ENCODE measurements around the gene EPB41L3.
A peak's percentile ranks its signal among the peaks of the same experiment; 100 is the strongest.

Gene EPB41L3

DNA sequence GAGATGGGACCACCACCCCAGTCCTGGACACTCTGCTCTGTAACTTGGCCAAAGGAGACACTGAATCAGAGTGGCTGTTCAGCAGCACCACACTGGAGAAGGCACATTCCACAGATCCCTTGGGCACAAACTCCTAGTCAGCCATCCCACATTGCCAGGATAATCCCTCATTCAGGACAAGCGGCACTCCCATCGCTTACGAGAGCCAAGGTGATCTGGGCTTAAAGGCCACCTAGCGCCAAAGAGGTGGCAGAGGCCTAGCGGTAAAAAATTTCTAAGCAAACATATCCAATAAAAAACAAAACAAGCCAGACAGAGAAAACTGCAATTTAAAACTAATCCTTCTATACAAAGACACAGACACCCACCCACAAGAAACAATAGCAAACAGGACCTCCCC, 62.2 kb downstream of the EPB41L3 start:
- H4K91ac ChIP-seq (ENCODE audit: low read length) = no peak overlapping the region
- H3K4me2 ChIP-seq (ENCODE audit: low read length, poor library complexity, severe bottlenecking) = no peak overlapping the region

DNA sequence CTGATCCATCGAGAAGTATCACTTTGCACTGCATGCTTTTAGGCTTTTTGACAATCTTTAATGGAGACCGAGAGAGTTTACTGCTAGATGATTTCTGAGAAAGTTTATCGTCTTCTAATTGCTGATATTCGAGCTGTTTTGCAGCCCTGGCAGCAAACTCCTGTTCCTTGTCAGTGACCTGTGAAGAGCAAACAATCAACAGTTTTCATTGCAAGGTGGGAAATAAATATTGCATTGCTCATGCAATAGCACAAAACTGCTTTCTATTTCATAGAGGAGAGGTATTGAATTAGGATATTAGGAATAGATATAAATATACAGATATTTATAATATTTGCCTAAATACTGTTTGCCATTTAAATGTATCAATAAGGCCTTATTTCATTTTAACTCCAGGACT, 65.5 kb downstream of the EPB41L3 start:
- Histone ChIP-seq H2BK15ac (ENCODE audit: low read depth, poor library complexity, severe bottlenecking) (no peak overlapping the region), H3K4ac (ENCODE audit: low read depth in 1 of 2, low read length in 2 of 2) (no peak overlapping the region), H3K4me2 (ENCODE audit: low read length, poor library complexity, severe bottlenecking) (no peak overlapping the region), H3K27ac (ENCODE audit: low read length, poor library complexity, severe bottlenecking) (no peak overlapping the region), H3K18ac (ENCODE audit: low read depth in 1 of 2, low read length in 2 of 2) (no peak overlapping the region), H3K9ac (ENCODE audit: low read length) (no peak overlapping the region), H4K91ac (ENCODE audit: low read length) (no peak overlapping the region), H3K4me3 (ENCODE audit: insufficient read depth in 1 of 2, low read depth in 1 of 2, low read length in 2 of 2) (no peak overlapping the region), H4K8ac (ENCODE audit: low read length) (no peak overlapping the region), H2AK5ac (ENCODE audit: low read length, severe bottlenecking) (no peak overlapping the region), H3K27me3 (ENCODE audit: control insufficient read depth in 1 of 2, insufficient read depth in 1 of 2, low read length in 2 of 2) (no peaks in the 10 kb centered on the region), H3K4me1 (ENCODE audit: control insufficient read depth, insufficient read depth, low read depth, low read length) (peaks cover 4% of the 10 kb centered on the region), H3K9me3 (ENCODE audit: control insufficient read depth, low read length) (no peaks in the 10 kb centered on the region), H2BK5ac (ENCODE audit: low read depth, low read length, poor library complexity, severe bottlenecking) (no peak overlapping the region), H2BK120ac (ENCODE audit: low read depth, low read length) (no peak overlapping the region), H2BK12ac (ENCODE audit: low read length in 2 of 2) (no peak overlapping the region), H3K23ac (ENCODE audit: low read length in 2 of 2) (no peak overlapping the region), H3K14ac (ENCODE audit: low read length in 2 of 2) (no peak overlapping the region), H2AFZ (ENCODE audit: low read depth, low read length) (no peak overlapping the region), H3K79me1 (replicated peaks; ENCODE audit: low read length, poor library complexity, severe bottlenecking) (no peaks in the 10 kb centered on the region), H3K36me3 (ENCODE audit: control insufficient read depth in 1 of 2, insufficient read depth in 2 of 2, low read depth in 1 of 2, low read length in 2 of 2) (peaks cover 0 to 30% of the 10 kb centered on the region in 2 experiments)
- DNase-seq = no peak
- 82% methylated on average over 4 of the region's 4 CpGs for WGBS

More for the DNA sequence above, 62.2 kb downstream of the EPB41L3 start:
- DNase-seq = no peak
- Histone ChIP-seq H3K79me1 (replicated peaks; ENCODE audit: low read length, poor library complexity, severe bottlenecking) (no peaks in the 10 kb centered on the region), H3K4me1 (ENCODE audit: control insufficient read depth, insufficient read depth, low read depth, low read length) (peaks cover 4% of the 10 kb centered on the region), H2BK5ac (ENCODE audit: low read depth, low read length, poor library complexity, severe bottlenecking) (no peak overlapping the region), H2BK12ac (ENCODE audit: low read length in 2 of 2) (no peak overlapping the region), H3K9me3 (ENCODE audit: control insufficient read depth, low read length) (peaks cover 9% of the 10 kb centered on the region), H2BK15ac (ENCODE audit: low read depth, poor library complexity, severe bottlenecking) (no peak overlapping the region), H2AFZ (ENCODE audit: low read depth, low read length) (no peak overlapping the region), H3K4ac (ENCODE audit: low read depth in 1 of 2, low read length in 2 of 2) (no peak overlapping the region), H3K18ac (ENCODE audit: low read depth in 1 of 2, low read length in 2 of 2) (no peak overlapping the region), H2BK120ac (ENCODE audit: low read depth, low read length) (no peak overlapping the region), H3K36me3 (ENCODE audit: control insufficient read depth in 1 of 2, insufficient read depth in 2 of 2, low read depth in 1 of 2, low read length in 2 of 2) (peaks cover 0 to 21% of the 10 kb centered on the region in 2 experiments), H3K27me3 (ENCODE audit: control insufficient read depth in 1 of 2, insufficient read depth in 1 of 2, low read length in 2 of 2) (no peaks in the 10 kb centered on the region), H3K23ac (ENCODE audit: low read length in 2 of 2) (no peak overlapping the region), H4K8ac (ENCODE audit: low read length) (no peak overlapping the region), H3K27ac (ENCODE audit: low read length, poor library complexity, severe bottlenecking) (no peak overlapping the region), H3K4me3 (ENCODE audit: insufficient read depth in 1 of 2, low read depth in 1 of 2, low read length in 2 of 2) (no peak overlapping the region), H3K14ac (ENCODE audit: low read length in 2 of 2) (no peak overlapping the region), H3K9ac (ENCODE audit: low read length) (no peak overlapping the region), H2AK5ac (ENCODE audit: low read length, severe bottlenecking) (no peak overlapping the region)
- 97% methylated on average over 5 of the region's 5 CpGs for WGBS

DNA sequence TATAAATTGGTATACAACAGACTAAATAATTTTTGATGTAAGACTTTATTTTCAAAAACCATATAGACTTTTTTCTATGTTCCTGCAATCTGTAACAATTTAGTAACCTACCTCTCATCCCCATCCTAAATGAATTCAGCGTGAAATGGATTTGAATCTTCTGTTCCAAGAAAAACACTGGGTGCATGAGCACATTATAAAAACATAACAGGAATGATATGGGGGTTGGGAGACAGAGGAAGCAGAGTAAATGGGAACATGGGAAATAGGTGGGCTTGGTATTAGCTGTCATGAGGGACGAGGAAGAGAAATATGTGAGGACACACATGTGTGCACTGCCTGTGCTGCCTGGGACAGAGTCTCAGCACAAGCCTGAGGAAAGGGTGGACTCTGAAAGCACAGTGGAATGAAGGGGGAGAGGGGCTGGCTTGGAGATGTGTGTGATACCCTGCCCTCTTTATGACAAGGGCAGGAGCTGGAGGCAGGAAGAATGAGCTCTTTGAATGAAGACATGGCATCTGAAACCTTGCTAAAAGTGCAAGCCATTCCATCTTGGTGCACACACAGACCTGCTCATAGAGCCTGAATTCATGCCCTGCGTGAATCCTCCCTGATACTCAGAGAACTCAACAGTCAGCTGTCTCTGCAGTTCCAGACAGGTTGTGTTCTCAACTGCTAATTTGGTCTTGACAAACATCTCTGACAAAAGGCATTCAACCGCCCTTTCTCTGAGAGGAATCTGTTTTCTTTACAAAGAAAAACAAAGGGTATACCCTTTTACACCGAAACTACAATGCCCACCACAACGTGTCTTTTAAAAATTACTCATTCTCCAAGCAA, 66.6 kb downstream of the EPB41L3 start:
- Histone ChIP-seq H4K8ac (ENCODE audit: low read length) (no peak overlapping the region), H2BK12ac (ENCODE audit: low read length in 2 of 2) (no peak overlapping the region), H3K4ac (ENCODE audit: low read depth in 1 of 2, low read length in 2 of 2) (no peak overlapping the region), H3K14ac (ENCODE audit: low read length in 2 of 2) (no peak overlapping the region), H3K4me1 (ENCODE audit: control insufficient read depth, insufficient read depth, low read depth, low read length) (peaks cover 4% of the 10 kb centered on the region), H3K36me3 (ENCODE audit: control insufficient read depth in 1 of 2, insufficient read depth in 2 of 2, low read depth in 1 of 2, low read length in 2 of 2) (peaks cover 0 to 38% of the 10 kb centered on the region in 2 experiments), H2AFZ (ENCODE audit: low read depth, low read length) (no peak overlapping the region), H3K9me3 (ENCODE audit: control insufficient read depth, low read length) (no peaks in the 10 kb centered on the region), H3K27ac (ENCODE audit: low read length, poor library complexity, severe bottlenecking) (no peak overlapping the region), H3K9ac (ENCODE audit: low read length) (peak overlapping the region; percentile 63), H2BK120ac (ENCODE audit: low read depth, low read length) (no peak overlapping the region), H3K4me3 (ENCODE audit: insufficient read depth in 1 of 2, low read depth in 1 of 2, low read length in 2 of 2) (no peak overlapping the region), H2BK15ac (ENCODE audit: low read depth, poor library complexity, severe bottlenecking) (no peak overlapping the region), H2BK5ac (ENCODE audit: low read depth, low read length, poor library complexity, severe bottlenecking) (no peak overlapping the region), H3K23ac (ENCODE audit: low read length in 2 of 2) (no peak overlapping the region), H4K91ac (ENCODE audit: low read length) (no peak overlapping the region), H3K18ac (ENCODE audit: low read depth in 1 of 2, low read length in 2 of 2) (no peak overlapping the region), H3K79me1 (replicated peaks; ENCODE audit: low read length, poor library complexity, severe bottlenecking) (no peaks in the 10 kb centered on the region), H2AK5ac (ENCODE audit: low read length, severe bottlenecking) (no peak overlapping the region), H3K4me2 (ENCODE audit: low read length, poor library complexity, severe bottlenecking) (no peak overlapping the region), H3K27me3 (ENCODE audit: control insufficient read depth in 1 of 2, insufficient read depth in 1 of 2, low read length in 2 of 2) (no peaks in the 10 kb centered on the region)
- WGBS = 79% methylated on average over 6 of the region's 6 CpGs
- DNase-seq = no peak

DNA sequence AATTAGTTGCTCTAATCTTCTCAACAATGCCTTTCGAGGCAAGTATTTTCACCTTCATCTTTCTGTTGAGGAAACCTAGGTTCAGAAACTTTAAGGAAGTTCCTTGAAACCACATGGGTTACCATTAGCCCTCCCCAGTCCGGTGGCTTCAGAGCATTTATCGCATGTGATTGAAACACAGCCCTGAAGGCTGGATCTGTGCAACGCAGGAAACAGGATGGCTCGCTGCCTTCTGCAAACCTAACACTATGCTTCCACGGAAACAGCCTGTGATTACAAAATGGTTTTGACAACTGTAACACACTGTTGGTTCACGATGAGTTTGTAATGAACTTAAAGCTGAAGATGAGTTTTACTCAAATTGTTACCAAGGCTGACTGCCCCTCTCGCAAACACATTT, 68.5 kb downstream of the EPB41L3 start:
- H3K9ac ChIP-seq (ENCODE audit: low read length) = no peak overlapping the region
- H4K8ac ChIP-seq (ENCODE audit: low read length) = no peak overlapping the region
- H3K27ac ChIP-seq (ENCODE audit: low read length, poor library complexity, severe bottlenecking) = no peak overlapping the region
- no peak overlapping the region for H2BK12ac ChIP-seq (ENCODE audit: low read length in 2 of 2)
- H4K91ac ChIP-seq (ENCODE audit: low read length) = no peak overlapping the region
- H3K79me1 ChIP-seq (replicated peaks; ENCODE audit: low read length, poor library complexity, severe bottlenecking) = no peaks in the 10 kb centered on the region
- H3K14ac ChIP-seq (ENCODE audit: low read length in 2 of 2) = no peak overlapping the region
- H3K36me3 ChIP-seq (ENCODE audit: control insufficient read depth in 1 of 2, insufficient read depth in 2 of 2, low read depth in 1 of 2, low read length in 2 of 2) = peaks cover 0 to 54% of the 10 kb centered on the region in 2 experiments
- peaks cover 4% of the 10 kb centered on the region for H3K4me1 ChIP-seq (ENCODE audit: control insufficient read depth, insufficient read depth, low read depth, low read length)
- H3K23ac ChIP-seq (ENCODE audit: low read length in 2 of 2) = no peak overlapping the region
- 92% methylated on average over 8 of the region's 8 CpGs for WGBS
- no peak overlapping the region for H2BK5ac ChIP-seq (ENCODE audit: low read depth, low read length, poor library complexity, severe bottlenecking)
- no peak overlapping the region for H3K4me3 ChIP-seq (ENCODE audit: insufficient read depth in 1 of 2, low read depth in 1 of 2, low read length in 2 of 2)
- no peak overlapping the region for H2AK5ac ChIP-seq (ENCODE audit: low read length, severe bottlenecking)
- no peak for DNase-seq
- H3K9me3 ChIP-seq (ENCODE audit: control insufficient read depth, low read length) = no peaks in the 10 kb centered on the region
- H3K27me3 ChIP-seq (ENCODE audit: control insufficient read depth in 1 of 2, insufficient read depth in 1 of 2, low read length in 2 of 2) = no peaks in the 10 kb centered on the region
- H2AFZ ChIP-seq (ENCODE audit: low read depth, low read length) = no peak overlapping the region
- no peak overlapping the region for H3K4ac ChIP-seq (ENCODE audit: low read depth in 1 of 2, low read length in 2 of 2)
- H2BK120ac ChIP-seq (ENCODE audit: low read depth, low read length) = no peak overlapping the region
- no peak overlapping the region for H2BK15ac ChIP-seq (ENCODE audit: low read depth, poor library complexity, severe bottlenecking)
- no peak overlapping the region for H3K18ac ChIP-seq (ENCODE audit: low read depth in 1 of 2, low read length in 2 of 2)
- H3K4me2 ChIP-seq (ENCODE audit: low read length, poor library complexity, severe bottlenecking) = no peak overlapping the region

All from mesenchymal stem cell (in vitro differentiated cells and primary cell).